NCI-H526 treated with DMSO at 0.1 percent for 48 hours (cell line): ENCODE measurements around the gene FNDC11.
A peak's percentile ranks its signal among the peaks of the same experiment; 100 is the strongest.
"Not testable (repeated sequence)": the region's sequence is repeated elsewhere in the genome, so short reads cannot be mapped to it uniquely, and the experiment has no call there.

ENCODE experiments used
- DNase-seq: peaks from one replicate; lab custom pipeline; 2025; lab: John Stamatoyannopoulos, UW

The FNDC11 gene, protein sequence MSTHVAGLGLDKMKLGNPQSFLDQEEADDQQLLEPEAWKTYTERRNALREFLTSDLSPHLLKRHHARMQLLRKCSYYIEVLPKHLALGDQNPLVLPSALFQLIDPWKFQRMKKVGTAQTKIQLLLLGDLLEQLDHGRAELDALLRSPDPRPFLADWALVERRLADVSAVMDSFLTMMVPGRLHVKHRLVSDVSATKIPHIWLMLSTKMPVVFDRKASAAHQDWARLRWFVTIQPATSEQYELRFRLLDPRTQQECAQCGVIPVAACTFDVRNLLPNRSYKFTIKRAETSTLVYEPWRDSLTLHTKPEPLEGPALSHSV

GRCh38 chr20:63553933-63554290 is at the start of gene FNDC11:
Gene FNDC11, plus strand, starts transcription at chr20:63554159. Its CDS starts 1,505 bp downstream, at chr20:63555664.
- DNase-seq: no peak

GRCh38 chr20:63504642-63505041 is 49.3 kb upstream of the FNDC11 start:
- DNase-seq: no peak

- DNase-seq: no peak
Observed at GRCh38 chr20:63505281-63505680, 48.7 kb upstream of the FNDC11 start.

DNA sequence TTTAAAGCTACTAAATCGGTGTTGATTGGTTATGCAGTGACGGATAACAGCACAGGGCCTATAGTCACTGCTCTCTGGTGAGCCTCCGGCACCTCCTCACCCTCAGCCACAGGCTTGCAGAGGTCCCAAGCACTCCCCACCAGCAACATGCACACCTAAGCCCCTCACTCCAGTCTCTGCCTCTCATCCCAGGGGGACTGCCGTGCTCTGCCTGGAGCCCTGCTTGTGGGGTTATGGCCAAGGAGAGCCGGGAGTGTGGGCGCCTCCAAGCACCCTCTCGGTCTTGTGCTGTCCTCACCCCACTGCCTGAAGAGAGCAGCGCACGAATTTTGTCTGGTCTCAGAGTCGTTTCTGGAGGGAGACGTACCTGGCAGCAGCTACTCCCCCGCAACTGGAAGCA is 48.2 kb upstream of the FNDC11 start:
- DNase-seq: no peak

- no peak for DNase-seq
Observed at GRCh38 chr20:63507083-63507743, 46.7 kb upstream of the FNDC11 start.

- DNase-seq: peak; percentile 76
Observed at GRCh38 chr20:63508072-63508768, 45.7 kb upstream of the FNDC11 start.

DNA sequence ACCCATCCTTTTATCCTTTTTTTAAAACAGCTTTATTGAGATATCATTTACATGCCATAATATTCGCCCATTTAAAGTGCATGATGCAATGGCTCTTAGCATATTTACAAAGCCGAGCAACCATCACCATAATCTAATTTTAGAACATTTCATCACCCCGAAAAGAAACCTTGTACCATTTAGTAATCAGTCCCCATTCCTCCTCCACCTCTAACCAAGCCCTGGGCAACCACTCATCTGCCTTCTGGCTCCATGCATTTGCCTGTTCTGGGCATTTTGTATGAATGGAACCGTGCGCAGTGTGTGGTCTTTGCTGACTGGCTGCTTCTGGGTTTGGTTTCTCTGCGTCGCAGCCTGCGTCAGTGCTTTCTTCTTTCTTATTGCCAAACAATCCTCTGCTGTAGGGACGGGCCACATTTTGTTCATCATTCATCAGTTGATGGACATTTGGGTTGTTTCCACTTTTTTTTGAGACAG is 44.8 kb upstream of the FNDC11 start:
- no peak for DNase-seq

GRCh38 chr20:63513207-63513606 is 40.8 kb upstream of the FNDC11 start:
- no peak for DNase-seq

DNA sequence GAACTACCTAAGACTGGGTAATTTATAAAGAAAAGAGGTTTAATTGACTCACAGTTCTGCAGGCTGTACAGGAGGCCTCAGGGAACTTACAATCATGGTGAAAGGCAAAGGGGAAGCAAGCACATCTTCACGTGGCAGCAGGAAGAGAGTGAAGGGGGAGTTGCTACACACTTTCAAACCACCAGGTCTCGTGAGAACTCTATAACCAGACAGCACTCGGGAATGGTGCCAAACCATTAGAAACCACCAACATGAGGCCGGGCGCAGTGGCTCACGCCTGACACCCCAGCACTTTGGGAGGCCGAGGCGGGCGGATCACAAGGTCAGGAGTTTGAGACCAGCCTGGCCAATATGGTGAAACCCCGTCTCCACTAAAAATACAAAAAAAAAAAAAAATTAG is 39.4 kb upstream of the FNDC11 start:
- not testable (repeated sequence) for DNase-seq

DNA sequence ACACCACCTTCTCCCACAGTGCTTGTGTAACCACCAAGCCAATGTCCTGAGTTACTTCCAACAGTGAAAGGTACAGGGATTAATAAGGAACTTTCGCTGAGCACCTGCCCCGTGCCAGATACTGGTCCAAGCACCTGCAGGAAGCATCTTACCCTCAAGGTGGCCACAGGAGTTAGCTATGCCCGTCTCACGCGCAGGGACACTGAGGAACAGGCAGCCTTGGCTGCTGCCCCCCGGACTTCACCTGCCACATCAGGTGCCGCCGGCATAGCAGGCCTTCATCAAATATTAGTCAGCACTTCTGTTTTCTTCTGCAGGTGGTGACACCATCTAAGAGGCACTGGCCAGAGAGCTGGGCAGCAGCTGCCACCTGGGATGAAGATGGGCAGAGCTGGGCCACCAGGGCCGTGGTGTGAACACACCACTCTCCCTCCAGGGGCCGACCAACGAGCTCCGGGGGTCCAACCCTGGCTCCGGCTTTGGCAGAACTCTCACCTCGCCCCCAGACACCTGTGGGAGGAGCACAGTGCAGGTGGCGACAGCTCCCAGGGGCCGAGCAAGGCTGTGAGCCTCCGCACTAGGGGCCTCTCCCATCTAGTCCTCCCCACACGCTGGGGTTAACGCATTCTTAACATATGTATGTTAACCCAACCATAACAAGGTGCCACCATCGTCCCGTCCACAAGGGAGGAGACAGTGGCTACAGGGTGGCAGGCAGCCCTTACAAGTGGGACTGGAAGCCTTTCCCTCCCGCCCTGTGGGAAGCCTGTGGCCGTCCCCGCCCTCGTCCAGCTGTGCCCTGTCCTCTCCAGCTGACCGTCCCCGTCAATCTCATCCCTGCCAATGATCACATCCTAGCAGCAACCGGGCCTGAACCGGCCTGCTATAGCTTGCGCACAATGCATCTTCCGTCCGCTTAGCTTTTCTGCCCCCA is 36.3 kb upstream of the FNDC11 start:
- no peak for DNase-seq

GRCh38 chr20:63518351-63518861 is 35.6 kb upstream of the FNDC11 start:
- no peak for DNase-seq

- no peak for DNase-seq
Observed at GRCh38 chr20:63518946-63519667, 34.9 kb upstream of the FNDC11 start.

- DNase-seq: no peak
Observed at GRCh38 chr20:63519668-63520503, 34.1 kb upstream of the FNDC11 start.

GRCh38 chr20:63520504-63520933 is 33.4 kb upstream of the FNDC11 start, which contains the start of gene PPDPF:
Gene PPDPF, plus strand, starts transcription at chr20:63520765. Its CDS starts 544 bp downstream, at chr20:63521309.
- DNase-seq: peak; percentile 61

GRCh38 chr20:63520934-63521601 is 32.9 kb upstream of the FNDC11 start:
- DNase-seq: peak; percentile 58

DNA sequence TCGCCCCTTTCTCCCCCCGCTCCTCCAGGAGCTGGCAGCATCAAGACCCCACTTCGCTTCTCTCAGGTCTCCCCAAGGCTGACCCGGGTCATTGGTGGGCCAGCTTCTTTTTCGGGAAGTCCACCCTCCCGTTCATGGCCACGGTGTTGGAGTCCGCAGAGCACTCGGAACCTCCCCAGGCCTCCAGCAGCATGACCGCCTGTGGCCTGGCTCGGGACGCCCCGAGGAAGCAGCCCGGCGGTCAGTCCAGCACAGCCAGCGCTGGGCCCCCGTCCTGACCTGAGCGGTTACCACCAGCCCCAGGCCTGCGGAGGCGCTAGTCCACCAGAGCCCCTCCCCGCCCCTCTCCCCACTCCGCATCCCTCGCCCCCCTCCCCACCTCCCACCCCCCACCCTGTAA is 32.4 kb upstream of the FNDC11 start:
- DNase-seq: no peak

DNA sequence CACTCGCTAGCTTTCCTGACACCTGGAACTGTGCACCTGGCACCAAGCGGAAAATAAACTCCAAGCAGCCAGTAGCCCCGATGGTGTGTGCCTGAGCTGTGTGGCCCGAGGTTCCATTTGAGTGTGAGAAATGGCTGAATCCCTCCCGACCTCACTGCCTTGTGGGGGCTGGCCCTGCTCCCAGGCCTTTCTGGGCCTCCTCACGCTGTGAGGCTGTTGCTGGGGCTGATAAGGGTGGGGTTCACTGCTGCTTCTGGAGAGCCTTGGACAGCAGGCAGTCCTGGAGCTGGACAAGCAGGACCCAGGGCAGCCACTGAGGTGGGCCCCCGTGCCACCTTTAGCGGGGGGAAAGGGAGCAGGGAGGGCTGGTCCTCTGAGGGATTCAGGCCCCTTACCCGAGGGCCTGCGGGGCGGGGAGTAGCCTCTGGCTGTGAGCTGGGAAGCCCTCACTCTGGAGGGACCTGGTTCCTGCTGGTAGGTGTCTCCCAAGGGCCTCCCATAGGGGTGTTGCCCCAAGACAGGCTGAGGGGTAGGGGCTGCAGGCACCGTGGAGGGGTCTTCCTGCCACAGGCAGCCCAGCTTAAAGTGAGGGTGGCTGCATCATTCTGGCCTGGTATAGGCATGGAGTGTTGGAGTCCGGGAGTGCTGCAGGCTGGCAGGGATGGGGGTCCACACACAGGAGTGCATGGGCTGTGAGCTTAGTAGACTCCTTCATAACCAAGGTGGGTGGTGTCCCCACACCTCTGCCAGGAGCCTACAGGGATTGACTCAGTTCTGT is 31.7 kb upstream of the FNDC11 start:
- no peak for DNase-seq

GRCh38 chr20:63522981-63523611 is 30.9 kb upstream of the FNDC11 start:
- no peak for DNase-seq
